ENCODE measurements around the gene UFC1.
A peak's percentile ranks its signal among the peaks of the same experiment; 100 is the strongest.

Gene UFC1

GRCh38 chr1:161137881-161138280 is 15.9 kb upstream of the UFC1 start:
- DNase-seq, result no peak

- no peak for DNase-seq
These were observed 15.3 kb upstream of the UFC1 start for GRCh38 chr1:161138431-161138830.

- DNase-seq, result no peak
These were observed 14.0 kb upstream of the UFC1 start for GRCh38 chr1:161139766-161140165.

- DNase-seq, result no peak
These were observed 12.9 kb upstream of the UFC1 start for GRCh38 chr1:161140755-161141400.

- no peak for DNase-seq
These were observed 7.9 kb upstream of the UFC1 start for GRCh38 chr1:161145832-161146231.

- no peak for DNase-seq
These were observed 602 bp upstream of the UFC1 start for GRCh38 chr1:161153176-161153575.

GRCh38 chr1:161157867-161158266 is 4.1 kb downstream of the UFC1 start:
- DNase-seq, result no peak

- DNase-seq, result no peak
These were observed 4.7 kb downstream of the UFC1 start for GRCh38 chr1:161158316-161159010.

GRCh38 chr1:161159087-161159912 is 5.5 kb downstream of the UFC1 start, which contains the start of gene USP21:
USP21 (plus strand) TSS chr1:161159500; CDS start chr1:161160641, 1,141 bp downstream.
- peak; percentile 80 for DNase-seq

- DNase-seq, result no peak
These were observed 6.1 kb downstream of the UFC1 start for GRCh38 chr1:161159913-161160243.

- DNase-seq, result no peak
These were observed 6.9 kb downstream of the UFC1 start for GRCh38 chr1:161160671-161161145.

- no peak for DNase-seq
These were observed 7.9 kb downstream of the UFC1 start for GRCh38 chr1:161161652-161162051.

GRCh38 chr1:161162052-161162451 is 8.3 kb downstream of the UFC1 start:
- DNase-seq, result no peak

- no peak for DNase-seq
These were observed 9.0 kb downstream of the UFC1 start for GRCh38 chr1:161162806-161163205.

GRCh38 chr1:161163793-161164192 is 10.0 kb downstream of the UFC1 start:
- no peak for DNase-seq

- no peak for DNase-seq
These were observed 11.3 kb downstream of the UFC1 start for GRCh38 chr1:161164901-161165610.

GRCh38 chr1:161165742-161166668 is 12.2 kb downstream of the UFC1 start, which contains the start of gene PPOX:
PPOX (plus strand) TSS chr1:161166426; CDS start chr1:161166848, 422 bp downstream.
- DNase-seq, result peak; percentile 88

GRCh38 chr1:161166669-161167548 is 13.1 kb downstream of the UFC1 start:
- DNase-seq, result no peak

GRCh38 chr1:161168906-161169305 is 15.1 kb downstream of the UFC1 start:
- DNase-seq, result no peak

GRCh38 chr1:161171191-161171590 is 17.4 kb downstream of the UFC1 start:
- DNase-seq, result no peak

GRCh38 chr1:161171696-161172095 is 17.9 kb downstream of the UFC1 start:
- no peak for DNase-seq
